DND-41 (cell line): Measurements from ENCODE around the gene GPC6.

Experiments
- EZH2 ChIP-seq: IDR thresholded peaks from 3 replicates; pipeline ENCODE4 v1.6.1; 2012; ENCODE audit warnings: borderline replicate concordance, low read depth, mild to moderate bottlenecking, moderate library complexity, low read length, inconsistent platforms; ENCODE audit not compliant: severe bottlenecking
- TF ChIP-seq, protein P1 (sequence below): IDR thresholded peaks from 2 replicates; pipeline ENCODE4 v1.5.1; 2012; ENCODE audit warnings: borderline replicate concordance, low read length, moderate library complexity, mild to moderate bottlenecking; ENCODE audit not compliant: poor library complexity, severe bottlenecking; ENCODE audit errors: extremely low read depth

- no peak for TF ChIP-seq EZH2
- TF ChIP-seq, protein P1, sequence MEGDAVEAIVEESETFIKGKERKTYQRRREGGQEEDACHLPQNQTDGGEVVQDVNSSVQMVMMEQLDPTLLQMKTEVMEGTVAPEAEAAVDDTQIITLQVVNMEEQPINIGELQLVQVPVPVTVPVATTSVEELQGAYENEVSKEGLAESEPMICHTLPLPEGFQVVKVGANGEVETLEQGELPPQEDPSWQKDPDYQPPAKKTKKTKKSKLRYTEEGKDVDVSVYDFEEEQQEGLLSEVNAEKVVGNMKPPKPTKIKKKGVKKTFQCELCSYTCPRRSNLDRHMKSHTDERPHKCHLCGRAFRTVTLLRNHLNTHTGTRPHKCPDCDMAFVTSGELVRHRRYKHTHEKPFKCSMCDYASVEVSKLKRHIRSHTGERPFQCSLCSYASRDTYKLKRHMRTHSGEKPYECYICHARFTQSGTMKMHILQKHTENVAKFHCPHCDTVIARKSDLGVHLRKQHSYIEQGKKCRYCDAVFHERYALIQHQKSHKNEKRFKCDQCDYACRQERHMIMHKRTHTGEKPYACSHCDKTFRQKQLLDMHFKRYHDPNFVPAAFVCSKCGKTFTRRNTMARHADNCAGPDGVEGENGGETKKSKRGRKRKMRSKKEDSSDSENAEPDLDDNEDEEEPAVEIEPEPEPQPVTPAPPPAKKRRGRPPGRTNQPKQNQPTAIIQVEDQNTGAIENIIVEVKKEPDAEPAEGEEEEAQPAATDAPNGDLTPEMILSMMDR = no peak
Measured at GRCh38 chr13:93352616-93353015, 126.0 kb downstream of the GPC6 start.
